Measurements from ENCODE around the gene AK5.
"Not testable (repeated sequence)": the region's sequence is repeated elsewhere in the genome, so short reads cannot be mapped to it uniquely, and the experiment has no call there.

Gene AK5

GRCh38 chr1:77531596-77532280 lies 249.9 kb downstream of the AK5 start:
- not testable (repeated sequence) for H3K27ac ChIP-seq (ENCODE audit: low read length); H3K27me3 ChIP-seq (ENCODE audit: low read depth, low read length); H4K20me1 ChIP-seq (ENCODE audit: insufficient read depth, low read length); H3K36me3 ChIP-seq (replicated peaks; ENCODE audit: low read depth, low read length); H3K79me2 ChIP-seq (ENCODE audit: low read length); H3K4me3 ChIP-seq (ENCODE audit: low read length); H3K4me2 ChIP-seq (ENCODE audit: low read length); H3K4me1 ChIP-seq (ENCODE audit: low read length); H3K9me3 ChIP-seq (ENCODE audit: insufficient read depth, low read length); H2AFZ ChIP-seq (ENCODE audit: low read depth, low read length); H3K9ac ChIP-seq (ENCODE audit: low read length)

- H3K4me3 ChIP-seq (ENCODE audit: low read length): no peak overlapping the region
- no peak overlapping the region for H3K9ac ChIP-seq (ENCODE audit: low read length)
- no peaks in the 10 kb centered on the region for H3K9me3 ChIP-seq (ENCODE audit: insufficient read depth, low read length)
- no peaks in the 10 kb centered on the region for H3K79me2 ChIP-seq (ENCODE audit: low read length)
- H3K4me1 ChIP-seq (ENCODE audit: low read length): no peaks in the 10 kb centered on the region
- no peak overlapping the region for H3K4me2 ChIP-seq (ENCODE audit: low read length)
- no peaks in the 10 kb centered on the region for H3K27me3 ChIP-seq (ENCODE audit: low read depth, low read length)
- no peak for TF ChIP-seq CTCF (IDR thresholded peaks at IDR 0.05; ENCODE audit: low read depth, low read length)
- TF ChIP-seq EZH2phosphoT487 (IDR thresholded peaks at IDR 0.05; ENCODE audit: low read depth): no peak
- H2AFZ ChIP-seq (ENCODE audit: low read depth, low read length): no peak overlapping the region
- H3K36me3 ChIP-seq (replicated peaks; ENCODE audit: low read depth, low read length): no peaks in the 10 kb centered on the region
- H3K27ac ChIP-seq (ENCODE audit: low read length): no peak overlapping the region
- H4K20me1 ChIP-seq (ENCODE audit: insufficient read depth, low read length): no peaks in the 10 kb centered on the region
Observed at GRCh38 chr1:77532641-77533040, 250.8 kb downstream of the AK5 start.

- H3K4me1 ChIP-seq (ENCODE audit: low read length): peaks cover 3% of the 10 kb centered on the region
- H3K9me3 ChIP-seq (ENCODE audit: insufficient read depth, low read length): no peaks in the 10 kb centered on the region
- H3K27me3 ChIP-seq (ENCODE audit: low read depth, low read length): no peaks in the 10 kb centered on the region
- no peak overlapping the region for H3K9ac ChIP-seq (ENCODE audit: low read length)
- H3K4me3 ChIP-seq (ENCODE audit: low read length): peak overlapping the region; percentile 67
- no peaks in the 10 kb centered on the region for H3K79me2 ChIP-seq (ENCODE audit: low read length)
- no peak for TF ChIP-seq EZH2phosphoT487 (IDR thresholded peaks at IDR 0.05; ENCODE audit: low read depth)
- peak; percentile 63 for TF ChIP-seq CTCF (IDR thresholded peaks at IDR 0.05; ENCODE audit: low read depth, low read length)
- H3K27ac ChIP-seq (ENCODE audit: low read length): no peak overlapping the region
- H4K20me1 ChIP-seq (ENCODE audit: insufficient read depth, low read length): no peaks in the 10 kb centered on the region
- H3K4me2 ChIP-seq (ENCODE audit: low read length): peak overlapping the region; percentile 64
- H3K36me3 ChIP-seq (replicated peaks; ENCODE audit: low read depth, low read length): no peaks in the 10 kb centered on the region
- peak overlapping the region; percentile 83 for H2AFZ ChIP-seq (ENCODE audit: low read depth, low read length)
Observed at GRCh38 chr1:77533660-77534305, 252.0 kb downstream of the AK5 start.

GRCh38 chr1:77534456-77534855 lies 252.6 kb downstream of the AK5 start:
- Histone ChIP-seq H3K27ac (ENCODE audit: low read length) (no peak overlapping the region), H4K20me1 (ENCODE audit: insufficient read depth, low read length) (no peaks in the 10 kb centered on the region), H3K9ac (ENCODE audit: low read length) (no peak overlapping the region), H3K36me3 (replicated peaks; ENCODE audit: low read depth, low read length) (no peaks in the 10 kb centered on the region), H3K4me3 (ENCODE audit: low read length) (peak overlapping the region; percentile 67), H3K4me2 (ENCODE audit: low read length) (peak overlapping the region; percentile 64), H3K9me3 (ENCODE audit: insufficient read depth, low read length) (no peaks in the 10 kb centered on the region), H2AFZ (ENCODE audit: low read depth, low read length) (no peak overlapping the region), H3K27me3 (ENCODE audit: low read depth, low read length) (no peaks in the 10 kb centered on the region), H3K4me1 (ENCODE audit: low read length) (peaks cover 10% of the 10 kb centered on the region), H3K79me2 (ENCODE audit: low read length) (no peaks in the 10 kb centered on the region)
- no peak for TF ChIP-seq CTCF (IDR thresholded peaks at IDR 0.05; ENCODE audit: low read depth, low read length)
- TF ChIP-seq EZH2phosphoT487 (IDR thresholded peaks at IDR 0.05; ENCODE audit: low read depth): no peak

Data from OCI-LY3 (cell line).